ENCODE data around the gene ZNF185. TPM values are rescaled to one million over a fixed set of nuclear protein-coding genes. Genes with fewer than 3 reads are reported as not detected.

Gene ZNF185
- total and polyA plus RNA-seq, 2 of the 8 experiments (the other 6 are each of a cell fraction or from before 2014, with no cell fraction given) = 15.6 to 20.1 TPM

- H3K4ac ChIP-seq (replicated peaks; ENCODE audit: insufficient read length, low read depth, low read length) = no peak overlapping the region
- no peak overlapping the region for H2BK120ac ChIP-seq (replicated peaks; ENCODE audit: low read depth, low read length)
- DNase-seq (ENCODE audit: low read depth in 1 of 2, low spot score in 2 of 2) (peak in 1 of 2 experiments; percentile 65), FAIRE-seq (peak; percentile 79)
- 23% methylated on average over 10 of the region's 13 CpGs; no CpG with 5 or more reads in 1 of the 2 experiments for WGBS, 2 experiments (ENCODE audit: extremely low coverage in 1 of 2, insufficient coverage in 1 of 2, insufficient read length in 1 of 2, insufficient replicate concordance in 2 of 2, low coverage in 1 of 2, low lambda C conversion rate in 2 of 2, missing lambda C conversion rate in 1 of 2)
- ChIA-PET POLR2A (ENCODE audit: partially characterized antibody) (interaction anchor here (1.3 to 1.5 kb wide), 2 partner anchors 10 to 42 kb away, joined by 3 to 6 read pairs; no protein-coding TSS in a partner anchor), CTCF (ENCODE audit: partially characterized antibody) (interaction anchor here (0.7 to 7.5 kb wide), 16 partner anchors 10 to 255 kb away, joined by 3 to 94 read pairs (median 4); partner anchors contain the start of genes CETN2, NSDHL and ZNF185)
- H3K18ac ChIP-seq (ENCODE audit: extremely low read depth, low read length) = no peak overlapping the region; the same call in 1 of the 2 replicates
- peaks cover 0 to 3% (median 2%) of the 10 kb centered on the region in 4 experiments; a peak in 5 of 7 replicates for H3K4me1 ChIP-seq (replicated peaks in 1 of 4; ENCODE audit: control insufficient read depth in 3 of 4, insufficient read depth in 4 of 4, low read length in 3 of 4)
- no peak overlapping the region for H2AFZ ChIP-seq (ENCODE audit: low read length)
- H3K23me2 ChIP-seq (ENCODE audit: low read depth, low read length) = peaks cover 3% of the 10 kb centered on the region; the same call in 1 of the 2 replicates
- H3K27ac ChIP-seq (ENCODE audit: low read depth, low read length) = no peak overlapping the region
- no peak overlapping the region for H2BK15ac ChIP-seq (ENCODE audit: low read length)
- H3K9me3 ChIP-seq (ENCODE audit: insufficient read depth in 2 of 2, low read depth in 1 of 2, low read length in 1 of 2) = no peaks in the 10 kb centered on the region
- no peak overlapping the region for H3K14ac ChIP-seq (ENCODE audit: insufficient read length)
- H2AK5ac ChIP-seq (ENCODE audit: low read depth, low read length) = no peak overlapping the region
- no peak overlapping the region for H3K9ac ChIP-seq (replicated peaks in 1 of 4; ENCODE audit: extremely low read depth in 1 of 4, low read depth in 3 of 4, low read length in 3 of 4)
- H3K4me2 ChIP-seq (ENCODE audit: insufficient read depth in 1 of 2, low read depth in 2 of 2, low read length in 2 of 2) = no peak overlapping the region
- H2BK12ac ChIP-seq (ENCODE audit: low read depth, low read length) = no peak overlapping the region
- no peak overlapping the region for H4K5ac ChIP-seq (ENCODE audit: insufficient read length, low read depth, low read length)
- no peak overlapping the region for H4K91ac ChIP-seq (replicated peaks; ENCODE audit: insufficient read length, low read length)
- no peaks in the 10 kb centered on the region for H3K27me3 ChIP-seq (replicated peaks in 1 of 4; ENCODE audit: control insufficient read depth in 3 of 4, extremely low read depth in 1 of 4, insufficient read depth in 3 of 4, low read length in 3 of 4)
- H3K56ac ChIP-seq (replicated peaks; ENCODE audit: insufficient read length, low read depth, low read length) = no peak overlapping the region
- no peaks in the 10 kb centered on the region for H3K36me3 ChIP-seq (ENCODE audit: control insufficient read depth in 2 of 4, insufficient read depth in 4 of 4, low read length in 3 of 4)
- no peak overlapping the region for H3K4me3 ChIP-seq (ENCODE audit: extremely low read depth in 1 of 4, insufficient read depth in 2 of 4, low read depth in 3 of 4, low read length in 4 of 4)
- no peak overlapping the region for H3K23ac ChIP-seq (ENCODE audit: insufficient read length)
- H3K79me2 ChIP-seq (ENCODE audit: control insufficient read depth in 1 of 2, insufficient read depth in 2 of 2, low read length in 2 of 2) = no peaks in the 10 kb centered on the region
- no peak overlapping the region for H4K8ac ChIP-seq (ENCODE audit: extremely low read depth, insufficient read depth, low read length)
- TF ChIP-seq CTCF (IDR thresholded peaks at IDR 0.05; ENCODE audit: control extremely low read depth in 1 of 3, insufficient read depth in 1 of 3, low read depth in 1 of 3, low read length in 3 of 3) = peak in 2 of 3 experiments; percentile 72 to 82; a peak in 3 of 4 replicates
- no peak for TF ChIP-seq MAX (IDR thresholded peaks at IDR 0.05)
- TF ChIP-seq TCF12 (IDR thresholded peaks at IDR 0.05; ENCODE audit: low read depth, low read length) = no peak
- TF ChIP-seq RAD21 (IDR thresholded peaks at IDR 0.05 in 1 of 2, conservative IDR thresholded peaks at IDR 0.05 in 1 of 2; ENCODE audit: low read depth in 2 of 2, low read length in 2 of 2) = peak; percentile 49 to 69
- no peak for TF ChIP-seq FOSL1 (IDR thresholded peaks at IDR 0.05; ENCODE audit: insufficient read depth, low read depth, low read length)
- TF ChIP-seq JUND (IDR thresholded peaks at IDR 0.05; ENCODE audit: low read length) = 0 out of 2 replicates have a peak, but pooled peaks have one; percentile 12
- H3K79me1 ChIP-seq (ENCODE audit: low read depth, low read length) = no peaks in the 10 kb centered on the region
- peaks cover 0 to 2% of the 10 kb centered on the region in 2 experiments for H4K20me1 ChIP-seq (replicated peaks in 1 of 2; ENCODE audit: control insufficient read depth in 1 of 2, insufficient read depth in 2 of 2, low read length in 2 of 2)
- H2BK20ac ChIP-seq (ENCODE audit: low read length) = no peak overlapping the region
- H2BK5ac ChIP-seq (ENCODE audit: low read depth, low read length) = no peak overlapping the region
Measured at GRCh38 chrX:152915541-152916241, 17.8 kb downstream of the ZNF185 start.

Measured in H1 (cell line).